HEK293 (cell line): ENCODE measurements around the gene IRF3.

Experiments
- REST ChIP-seq: fragments of 450-650 bp; formaldehyde crosslinking; IDR thresholded peaks from 2 replicates; pipeline ENCODE4 v1.5.1; 2016; ENCODE audit warnings: missing biosample characterization, missing genetic modification characterization
- ZNF24 ChIP-seq: fragments of 450-650 bp; formaldehyde crosslinking; IDR thresholded peaks from 2 replicates; pipeline ENCODE4 v1.5.1; 2016; ENCODE audit warnings: missing biosample characterization, missing genetic modification characterization
- ZNF324 ChIP-seq: fragments of 450-650 bp; formaldehyde crosslinking; IDR thresholded peaks from 2 replicates; pipeline ENCODE4 v1.5.1; 2016; ENCODE audit warnings: missing biosample characterization, missing genetic modification characterization
- ZNF335 ChIP-seq: fragments of 450-650 bp; formaldehyde crosslinking; conservative IDR thresholded peaks from 2 replicates; pipeline ENCODE4 v1.5.1; 2016; ENCODE audit warnings: missing biosample characterization, missing genetic modification characterization
- ZNF510 ChIP-seq: fragments of 450-650 bp; formaldehyde crosslinking; IDR thresholded peaks from 2 replicates; pipeline ENCODE4 v1.5.1; 2018; ENCODE audit warnings: mild to moderate bottlenecking, missing genetic modification characterization, missing biosample characterization; ENCODE audit not compliant: insufficient replicate concordance
- ZNF660 ChIP-seq: fragments of 450-650 bp; IDR thresholded peaks from 2 replicates; pipeline ENCODE4 v1.5.1; 2018; ENCODE audit warnings: missing biosample characterization, mild to moderate bottlenecking, missing genetic modification characterization
- TF ChIP-seq, protein P1 (sequence below): fragments of 450-650 bp; formaldehyde crosslinking; IDR thresholded peaks from 2 replicates; pipeline ENCODE4 v1.5.1; 2016; ENCODE audit warnings: missing biosample characterization, missing genetic modification characterization
- TF ChIP-seq, protein P2 (sequence below): fragments of 450-650 bp; formaldehyde crosslinking; IDR thresholded peaks from 2 replicates; pipeline ENCODE4 v1.5.1; 2017; ENCODE audit warnings: missing biosample characterization, missing genetic modification characterization
- TF ChIP-seq, protein P3 (sequence below): fragments of 450-650 bp; formaldehyde crosslinking; IDR thresholded peaks from 2 replicates; pipeline ENCODE4 v1.5.1; 2016; ENCODE audit warnings: missing biosample characterization, missing genetic modification characterization

GRCh38 chr19:49658566-49659442, 6.9 kb downstream of the IRF3 start:
- TF ChIP-seq REST (no peak), ZNF324 (tag by site-specific recombination) (no peak), ZNF510 (tag by site-specific recombination) (no peak), ZNF660 (no peak), ZNF24 (no peak), ZNF335 (no peak)
- TF ChIP-seq, protein P1, sequence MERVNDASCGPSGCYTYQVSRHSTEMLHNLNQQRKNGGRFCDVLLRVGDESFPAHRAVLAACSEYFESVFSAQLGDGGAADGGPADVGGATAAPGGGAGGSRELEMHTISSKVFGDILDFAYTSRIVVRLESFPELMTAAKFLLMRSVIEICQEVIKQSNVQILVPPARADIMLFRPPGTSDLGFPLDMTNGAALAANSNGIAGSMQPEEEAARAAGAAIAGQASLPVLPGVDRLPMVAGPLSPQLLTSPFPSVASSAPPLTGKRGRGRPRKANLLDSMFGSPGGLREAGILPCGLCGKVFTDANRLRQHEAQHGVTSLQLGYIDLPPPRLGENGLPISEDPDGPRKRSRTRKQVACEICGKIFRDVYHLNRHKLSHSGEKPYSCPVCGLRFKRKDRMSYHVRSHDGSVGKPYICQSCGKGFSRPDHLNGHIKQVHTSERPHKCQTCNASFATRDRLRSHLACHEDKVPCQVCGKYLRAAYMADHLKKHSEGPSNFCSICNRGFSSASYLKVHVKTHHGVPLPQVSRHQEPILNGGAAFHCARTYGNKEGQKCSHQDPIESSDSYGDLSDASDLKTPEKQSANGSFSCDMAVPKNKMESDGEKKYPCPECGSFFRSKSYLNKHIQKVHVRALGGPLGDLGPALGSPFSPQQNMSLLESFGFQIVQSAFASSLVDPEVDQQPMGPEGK (tag by site-specific recombination) = no peak
- TF ChIP-seq, protein P2, sequence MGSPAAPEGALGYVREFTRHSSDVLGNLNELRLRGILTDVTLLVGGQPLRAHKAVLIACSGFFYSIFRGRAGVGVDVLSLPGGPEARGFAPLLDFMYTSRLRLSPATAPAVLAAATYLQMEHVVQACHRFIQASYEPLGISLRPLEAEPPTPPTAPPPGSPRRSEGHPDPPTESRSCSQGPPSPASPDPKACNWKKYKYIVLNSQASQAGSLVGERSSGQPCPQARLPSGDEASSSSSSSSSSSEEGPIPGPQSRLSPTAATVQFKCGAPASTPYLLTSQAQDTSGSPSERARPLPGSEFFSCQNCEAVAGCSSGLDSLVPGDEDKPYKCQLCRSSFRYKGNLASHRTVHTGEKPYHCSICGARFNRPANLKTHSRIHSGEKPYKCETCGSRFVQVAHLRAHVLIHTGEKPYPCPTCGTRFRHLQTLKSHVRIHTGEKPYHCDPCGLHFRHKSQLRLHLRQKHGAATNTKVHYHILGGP = no peak
- TF ChIP-seq, protein P3, sequence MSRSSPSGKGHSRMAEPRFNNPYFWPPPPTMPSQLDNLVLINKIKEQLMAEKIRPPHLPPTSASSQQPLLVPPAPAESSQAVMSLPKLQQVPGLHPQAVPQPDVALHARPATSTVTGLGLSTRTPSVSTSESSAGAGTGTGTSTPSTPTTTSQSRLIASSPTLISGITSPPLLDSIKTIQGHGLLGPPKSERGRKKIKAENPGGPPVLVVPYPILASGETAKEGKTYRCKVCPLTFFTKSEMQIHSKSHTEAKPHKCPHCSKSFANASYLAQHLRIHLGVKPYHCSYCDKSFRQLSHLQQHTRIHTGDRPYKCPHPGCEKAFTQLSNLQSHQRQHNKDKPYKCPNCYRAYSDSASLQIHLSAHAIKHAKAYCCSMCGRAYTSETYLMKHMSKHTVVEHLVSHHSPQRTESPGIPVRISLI (tag by site-specific recombination) = no peak
